GM18526 (cell line): ENCODE results near the gene CEP55.

Experiments
- POLR2A ChIP-seq: IDR thresholded peaks from 3 replicates; pipeline ENCODE4 v1.6.1; 2011; ENCODE audit not compliant: insufficient read length; ENCODE audit errors: extremely low read depth

Gene CEP55

GRCh38 chr10:93518531-93518930 is 22.1 kb downstream of the CEP55 start:
- no peak for TF ChIP-seq POLR2A

GRCh38 chr10:93535293-93535692 is 38.9 kb downstream of the CEP55 start:
- no peak for TF ChIP-seq POLR2A

GRCh38 chr10:93541402-93542357 is 45.3 kb downstream of the CEP55 start:
- no peak for TF ChIP-seq POLR2A

- TF ChIP-seq POLR2A: no peak
Observed at GRCh38 chr10:93542358-93542791, 46.0 kb downstream of the CEP55 start.

DNA sequence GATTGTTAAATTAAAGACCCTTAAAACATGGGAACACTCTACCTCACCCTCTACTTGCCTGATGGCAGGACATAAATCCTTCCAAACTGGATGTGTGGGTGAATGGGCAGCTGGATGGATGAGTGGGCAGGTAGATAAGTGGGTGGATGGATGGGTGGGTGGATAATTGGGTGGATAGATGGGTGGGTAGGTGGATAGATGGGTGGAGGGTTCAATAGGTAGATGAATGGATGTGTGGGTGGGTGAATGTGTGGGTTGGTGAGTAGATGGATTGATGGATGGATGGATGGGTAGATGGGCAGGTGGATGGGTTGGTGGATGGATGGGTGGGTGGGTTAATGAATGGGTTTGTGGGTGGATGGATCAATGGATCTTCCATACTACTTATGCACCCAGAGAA is 51.1 kb downstream of the CEP55 start:
- TF ChIP-seq POLR2A: no peak

GRCh38 chr10:93548376-93549071 is 52.1 kb downstream of the CEP55 start:
- no peak for TF ChIP-seq POLR2A

DNA sequence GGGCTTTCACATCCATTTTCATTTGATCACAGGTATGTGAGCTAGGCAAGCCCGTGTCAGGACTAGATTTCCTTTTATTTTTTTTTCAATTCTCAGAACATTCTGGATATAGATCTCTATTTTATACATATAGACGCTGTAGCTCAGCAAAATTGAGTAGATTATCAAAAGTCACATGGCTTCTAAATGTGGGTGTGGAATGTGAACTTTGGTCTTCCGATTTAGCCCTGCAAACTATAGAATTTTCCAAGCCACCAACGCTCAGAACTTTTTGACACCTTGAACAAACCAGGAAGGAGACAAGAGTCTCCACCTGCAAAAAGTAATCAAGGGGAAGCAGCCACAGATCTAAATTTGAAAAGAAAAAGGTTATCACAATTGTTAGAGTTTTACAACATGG is 54.2 kb downstream of the CEP55 start:
- TF ChIP-seq POLR2A: no peak

DNA sequence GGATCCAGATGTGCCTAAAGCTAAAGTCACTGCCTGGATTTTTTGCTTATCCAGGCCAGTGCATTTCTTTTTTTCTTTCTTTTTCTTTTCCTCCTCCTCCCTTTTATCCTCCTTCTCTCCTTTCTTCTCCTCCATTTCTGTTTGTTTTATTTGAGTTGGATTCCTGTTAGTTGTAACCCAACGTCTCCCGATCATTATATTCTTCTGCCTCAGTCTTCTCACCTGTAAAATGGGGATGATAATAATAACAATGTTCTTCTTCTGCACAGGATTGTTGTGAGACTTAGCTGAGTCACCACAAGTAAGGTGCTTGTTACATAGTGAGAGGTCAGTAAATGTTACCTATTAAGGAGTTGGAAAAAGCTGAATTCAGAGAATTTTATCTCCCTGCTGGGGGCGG is 56.4 kb downstream of the CEP55 start:
- no peak for TF ChIP-seq POLR2A

DNA sequence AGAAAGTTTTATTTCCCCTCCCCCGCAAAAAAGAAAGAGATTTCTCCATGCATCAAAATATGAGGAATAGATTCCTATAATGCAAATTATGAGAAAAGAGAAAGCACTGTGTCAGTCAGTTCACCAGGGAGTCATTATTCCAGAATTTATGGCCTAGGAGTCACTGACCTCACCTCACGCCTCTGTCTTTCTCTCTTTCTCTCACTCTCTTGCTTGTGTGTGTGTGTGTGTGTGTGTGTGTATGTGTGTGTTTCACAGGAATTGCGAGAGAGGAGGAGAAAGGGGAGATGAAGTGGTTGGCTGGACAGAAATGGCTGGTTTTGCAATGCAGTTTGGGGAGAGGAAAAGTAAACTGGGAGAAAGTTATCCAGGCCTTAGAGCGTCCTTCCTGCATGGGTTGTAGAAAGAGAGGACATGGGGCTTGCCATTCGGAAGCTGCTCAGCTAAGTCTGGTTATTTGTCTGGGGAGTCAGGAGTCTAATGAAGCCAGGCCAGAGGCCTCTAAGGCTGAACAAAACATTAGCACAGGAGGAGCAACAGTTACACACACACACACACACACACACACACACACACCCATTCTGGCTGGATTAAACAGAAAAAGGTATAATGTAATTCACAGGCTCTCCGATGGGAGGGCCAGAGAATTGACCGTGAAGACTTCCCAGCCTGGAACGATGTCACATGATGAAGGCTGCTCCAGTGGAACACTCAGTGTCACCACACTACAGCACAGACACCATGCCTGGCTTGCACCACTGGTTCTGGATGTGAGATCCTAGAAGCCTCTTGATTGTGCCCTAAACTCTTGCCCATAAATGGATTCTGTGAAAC is 57.3 kb downstream of the CEP55 start:
- TF ChIP-seq POLR2A: no peak

GRCh38 chr10:93554316-93554663 is 57.9 kb downstream of the CEP55 start:
- TF ChIP-seq POLR2A: no peak

GRCh38 chr10:93554760-93555432 is 58.5 kb downstream of the CEP55 start:
- no peak for TF ChIP-seq POLR2A

DNA sequence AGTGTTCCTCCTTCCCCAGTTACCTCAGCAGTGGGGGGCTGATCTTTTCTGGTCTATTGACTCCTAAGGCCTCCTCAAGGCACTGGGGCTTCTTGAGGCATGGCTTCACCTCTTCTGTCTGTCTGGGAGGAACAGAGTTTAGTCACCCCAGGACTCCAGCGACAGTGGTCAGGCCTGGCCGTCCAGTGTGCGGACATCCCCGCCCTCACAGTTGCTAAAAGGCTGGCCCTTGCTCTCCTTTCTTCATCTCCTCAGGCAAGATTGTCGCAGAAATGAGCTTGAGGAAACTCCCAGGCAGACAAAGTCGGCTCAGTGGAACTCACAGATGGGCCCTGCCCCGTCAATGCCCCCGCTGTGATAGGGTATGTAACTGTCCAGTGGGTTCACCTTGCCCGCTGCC is 63.1 kb downstream of the CEP55 start:
- TF ChIP-seq POLR2A: no peak

DNA sequence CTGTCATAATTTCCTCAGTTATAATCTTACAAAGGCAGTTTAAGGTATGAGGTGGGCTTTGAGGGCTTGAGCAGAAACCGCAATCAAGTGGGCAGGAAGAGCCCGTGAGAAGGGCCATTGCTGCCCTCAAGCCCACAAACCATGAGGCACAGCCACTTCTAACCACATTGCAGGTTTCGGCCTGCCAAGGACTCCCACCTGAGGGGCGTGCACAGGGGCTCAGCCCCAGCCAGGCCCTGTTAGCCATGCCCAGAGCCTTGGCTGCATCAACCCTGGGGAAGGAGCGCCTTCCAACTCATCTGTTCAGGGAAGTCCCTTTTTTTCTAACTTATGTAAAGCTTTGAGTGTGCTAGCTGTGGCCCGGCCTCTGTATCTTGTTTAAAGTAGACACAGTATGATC is 64.1 kb downstream of the CEP55 start:
- TF ChIP-seq POLR2A: no peak

- TF ChIP-seq POLR2A: no peak
Observed at GRCh38 chr10:93565446-93565845, 69.0 kb downstream of the CEP55 start.

DNA sequence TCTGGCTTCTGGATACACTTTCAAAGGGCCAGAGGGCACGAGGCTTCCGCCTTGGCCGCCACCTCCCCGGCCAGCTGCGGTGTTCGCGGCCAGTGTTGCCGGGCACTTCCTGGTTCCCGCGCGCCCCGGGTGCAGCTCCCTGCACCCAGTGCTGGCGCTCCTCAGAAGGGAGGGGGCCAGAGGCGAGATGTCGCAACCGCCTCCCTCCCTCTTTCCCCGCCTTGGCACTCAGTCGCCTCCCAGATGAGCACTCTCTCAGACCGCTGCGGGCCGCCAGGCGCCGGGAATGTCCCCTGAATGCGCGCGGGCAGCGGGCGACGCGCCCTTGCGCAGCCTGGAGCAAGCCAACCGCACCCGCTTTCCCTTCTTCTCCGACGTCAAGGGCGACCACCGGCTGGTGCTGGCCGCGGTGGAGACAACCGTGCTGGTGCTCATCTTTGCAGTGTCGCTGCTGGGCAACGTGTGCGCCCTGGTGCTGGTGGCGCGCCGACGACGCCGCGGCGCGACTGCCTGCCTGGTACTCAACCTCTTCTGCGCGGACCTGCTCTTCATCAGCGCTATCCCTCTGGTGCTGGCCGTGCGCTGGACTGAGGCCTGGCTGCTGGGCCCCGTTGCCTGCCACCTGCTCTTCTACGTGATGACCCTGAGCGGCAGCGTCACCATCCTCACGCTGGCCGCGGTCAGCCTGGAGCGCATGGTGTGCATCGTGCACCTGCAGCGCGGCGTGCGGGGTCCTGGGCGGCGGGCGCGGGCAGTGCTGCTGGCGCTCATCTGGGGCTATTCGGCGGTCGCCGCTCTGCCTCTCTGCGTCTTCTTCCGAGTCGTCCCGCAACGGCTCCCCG is 70.2 kb downstream of the CEP55 start, which contains the start of gene FFAR4:
Gene FFAR4 (plus strand): TSS at position 231 of the 842 bp plus-strand sequence. CDS start 56 bp downstream, at position 287.
- TF ChIP-seq POLR2A: no peak
